Duodenal mucosa (tissue), 2 donors: ENCODE measurements around the gene CXADR.

ENCODE experiments used
- H3K27ac ChIP-seq: one replicate; pipeline ENCODE4 v1.7.0; 2013; ENCODE audit warnings: low read depth, low read length
- H3K27me3 ChIP-seq, 2 donors: one replicate each; pipeline ENCODE4 v1.7.0; 2013; ENCODE audit warnings: low read length in 2 of 2, control low read depth in 1 of 2; ENCODE audit not compliant: insufficient read depth in 2 of 2, control insufficient read depth in 1 of 2
- H3K36me3 ChIP-seq, 2 donors: one replicate each; pipeline ENCODE4 v1.7.0; 2013; ENCODE audit warnings: low read length in 2 of 2, control low read depth in 1 of 2; ENCODE audit not compliant: insufficient read depth in 2 of 2, control insufficient read depth in 1 of 2
- H3K4me1 ChIP-seq, 2 donors: one replicate each; pipeline ENCODE4 v1.7.0; 2013; ENCODE audit warnings: low read length in 2 of 2, control low read depth in 1 of 2; ENCODE audit not compliant: insufficient read depth in 2 of 2, control insufficient read depth in 1 of 2
- H3K4me3 ChIP-seq, 2 donors: one replicate each; pipeline ENCODE4 v1.7.0; 2013; ENCODE audit warnings: low read length in 2 of 2, low read depth in 1 of 2
- H3K9ac ChIP-seq, 2 donors: one replicate each; pipeline ENCODE4 v1.7.0; 2013; ENCODE audit warnings: low read length in 2 of 2, low read depth in 1 of 2
- H3K9me3 ChIP-seq, 2 donors: one replicate each; pipeline ENCODE4 v1.7.0; 2013; ENCODE audit warnings: low read length in 2 of 2, control low read depth in 1 of 2; ENCODE audit not compliant: control insufficient read depth in 1 of 2

Gene CXADR

DNA sequence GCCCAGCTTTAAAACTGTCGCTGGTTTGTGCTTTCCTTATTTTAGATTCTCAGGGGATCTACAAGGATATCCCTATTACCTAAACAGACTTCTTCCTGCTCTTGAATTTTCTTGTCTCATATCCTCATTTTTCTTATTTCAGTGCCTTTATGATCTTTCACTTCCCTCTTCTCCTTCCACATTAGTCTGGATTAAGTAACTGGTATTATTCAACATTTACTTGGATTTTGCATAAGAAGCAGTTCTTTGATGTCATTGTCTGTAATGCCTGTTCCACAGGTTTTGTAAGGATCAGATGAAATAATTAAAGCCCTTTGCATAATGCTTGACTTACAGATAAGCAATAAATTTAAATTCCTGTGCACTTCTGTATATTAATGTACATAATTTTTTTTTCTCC lies 26.5 kb downstream of the CXADR start:
- Histone ChIP-seq H3K27ac (no peak overlapping the region), H3K4me1 (peaks cover 0 to 10% of the 10 kb centered on the region in 2 donors), H3K9me3 (no peaks in the 10 kb centered on the region), H3K9ac (no peak overlapping the region), H3K36me3 (no peaks in the 10 kb centered on the region), H3K4me3 (no peak overlapping the region), H3K27me3 (no peaks in the 10 kb centered on the region)

DNA sequence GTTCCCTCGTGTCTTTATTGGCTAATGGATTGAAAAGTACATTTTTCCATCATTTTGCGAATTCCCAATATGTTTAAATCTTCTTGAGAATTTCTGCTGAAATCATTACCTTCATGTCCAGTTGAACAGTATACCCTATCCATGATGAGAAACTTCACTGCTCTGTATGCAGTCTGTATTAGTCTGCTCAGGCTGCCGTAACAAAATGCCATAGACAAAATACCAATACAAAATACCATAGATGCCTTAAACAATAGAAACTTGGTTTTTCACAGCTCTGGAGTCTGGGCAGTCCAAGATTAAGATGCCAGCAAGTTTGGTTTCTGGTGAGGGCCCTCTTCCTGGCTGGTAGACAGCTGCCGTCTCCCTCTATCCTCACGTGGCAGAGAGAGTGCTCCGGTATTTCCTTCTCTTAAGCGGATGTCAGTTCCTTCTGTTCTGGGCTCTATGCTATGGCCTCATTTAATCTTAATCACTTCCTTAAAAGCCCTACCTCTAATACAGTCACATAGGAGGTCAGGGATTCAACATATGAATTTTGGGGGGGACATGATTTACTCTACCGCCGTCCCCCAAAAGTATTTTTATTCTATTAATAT lies 27.0 kb downstream of the CXADR start:
- H3K4me1 ChIP-seq, result peaks cover 0 to 10% of the 10 kb centered on the region in 2 donors
- H3K27ac ChIP-seq, result no peak overlapping the region
- no peak overlapping the region for H3K9ac ChIP-seq
- H3K4me3 ChIP-seq, result no peak overlapping the region
- no peaks in the 10 kb centered on the region for H3K9me3 ChIP-seq
- no peaks in the 10 kb centered on the region for H3K36me3 ChIP-seq
- no peaks in the 10 kb centered on the region for H3K27me3 ChIP-seq

- Histone ChIP-seq H3K4me3 (no peak overlapping the region), H3K4me1 (peaks cover 0 to 10% of the 10 kb centered on the region in 2 donors), H3K27ac (no peak overlapping the region), H3K36me3 (no peaks in the 10 kb centered on the region), H3K27me3 (no peaks in the 10 kb centered on the region), H3K9me3 (no peaks in the 10 kb centered on the region), H3K9ac (no peak overlapping the region)
These were observed 27.7 kb downstream of the CXADR start for GRCh38 chr21:17540530-17540929.

DNA sequence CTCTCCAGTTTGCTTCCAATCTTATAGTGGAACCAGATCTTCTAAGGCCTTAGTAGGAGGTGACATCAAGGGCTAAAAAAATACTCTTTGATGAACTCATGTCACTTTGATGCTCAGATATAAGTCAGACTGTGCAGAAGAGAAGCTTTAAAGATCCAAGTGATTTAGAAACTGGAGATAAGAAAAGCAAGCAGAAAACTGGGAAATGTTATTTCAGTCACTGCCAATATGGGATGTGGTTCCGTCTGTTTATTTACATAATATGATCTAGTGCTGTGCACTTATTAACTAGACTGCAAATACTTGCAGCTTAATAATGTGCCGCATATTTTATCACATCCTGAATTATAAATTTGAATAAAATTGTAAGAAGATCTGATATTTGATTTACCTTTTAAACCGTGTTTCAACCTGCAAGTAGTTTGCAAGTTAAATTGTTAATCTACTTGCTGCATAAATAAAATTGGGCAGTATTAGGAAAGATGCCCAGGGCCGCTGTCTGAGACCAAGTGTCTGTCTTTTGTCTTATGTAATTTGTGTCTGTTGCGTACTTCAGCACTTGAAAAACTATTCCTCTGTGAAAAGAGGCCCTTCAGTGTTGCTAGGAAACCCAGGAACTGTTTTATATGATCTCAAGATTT lies 29.6 kb downstream of the CXADR start:
- no peaks in the 10 kb centered on the region for H3K9me3 ChIP-seq
- H3K4me3 ChIP-seq, result no peak overlapping the region
- H3K27me3 ChIP-seq, result no peaks in the 10 kb centered on the region
- peaks cover 0 to 10% of the 10 kb centered on the region in 2 donors for H3K4me1 ChIP-seq
- H3K9ac ChIP-seq, result no peak overlapping the region
- H3K36me3 ChIP-seq, result peaks cover 0 to 6% of the 10 kb centered on the region in 2 donors
- H3K27ac ChIP-seq, result no peak overlapping the region

DNA sequence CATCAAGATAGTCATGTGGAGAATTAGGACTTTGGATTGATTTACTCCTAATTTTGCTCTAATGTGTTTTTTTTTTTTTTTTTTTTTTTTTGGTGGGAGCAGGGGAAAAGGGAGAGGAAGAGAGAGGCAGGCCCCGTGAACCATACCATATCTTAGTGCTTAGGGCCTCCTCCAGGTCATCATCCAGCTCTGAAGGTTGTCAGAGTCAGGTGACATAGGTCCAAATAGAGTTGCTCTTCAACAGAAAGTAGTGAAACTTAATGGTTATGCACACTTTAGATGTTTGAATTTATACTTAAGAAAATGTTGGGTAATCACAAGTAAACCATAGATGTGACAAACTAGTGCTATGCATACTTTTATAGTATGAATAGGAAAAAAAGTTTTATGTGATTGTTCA lies 32.2 kb downstream of the CXADR start:
- peaks cover 3 to 10% of the 10 kb centered on the region in 2 donors for H3K4me1 ChIP-seq
- H3K4me3 ChIP-seq, result no peak overlapping the region
- peaks cover 17% of the 10 kb centered on the region in 2 donors for H3K36me3 ChIP-seq
- H3K9me3 ChIP-seq, result no peaks in the 10 kb centered on the region
- no peak overlapping the region for H3K27ac ChIP-seq
- no peak overlapping the region for H3K9ac ChIP-seq
- no peaks in the 10 kb centered on the region for H3K27me3 ChIP-seq

- H3K27me3 ChIP-seq, result no peaks in the 10 kb centered on the region
- H3K9me3 ChIP-seq, result no peaks in the 10 kb centered on the region
- no peak overlapping the region for H3K9ac ChIP-seq
- H3K36me3 ChIP-seq, result peaks cover 17 to 25% of the 10 kb centered on the region in 2 donors
- H3K4me3 ChIP-seq, result no peak overlapping the region
- no peak overlapping the region for H3K27ac ChIP-seq
- peaks cover 0 to 3% of the 10 kb centered on the region in 2 donors for H3K4me1 ChIP-seq
These were observed 35.4 kb downstream of the CXADR start for GRCh38 chr21:17548262-17548661.

- Histone ChIP-seq H3K9me3 (no peaks in the 10 kb centered on the region), H3K36me3 (peaks cover 17 to 28% of the 10 kb centered on the region in 2 donors), H3K27me3 (no peaks in the 10 kb centered on the region), H3K4me3 (no peak overlapping the region), H3K9ac (no peak overlapping the region), H3K27ac (no peak overlapping the region), H3K4me1 (peaks cover 0 to 3% of the 10 kb centered on the region in 2 donors)
These were observed 37.9 kb downstream of the CXADR start for GRCh38 chr21:17550671-17551308.

DNA sequence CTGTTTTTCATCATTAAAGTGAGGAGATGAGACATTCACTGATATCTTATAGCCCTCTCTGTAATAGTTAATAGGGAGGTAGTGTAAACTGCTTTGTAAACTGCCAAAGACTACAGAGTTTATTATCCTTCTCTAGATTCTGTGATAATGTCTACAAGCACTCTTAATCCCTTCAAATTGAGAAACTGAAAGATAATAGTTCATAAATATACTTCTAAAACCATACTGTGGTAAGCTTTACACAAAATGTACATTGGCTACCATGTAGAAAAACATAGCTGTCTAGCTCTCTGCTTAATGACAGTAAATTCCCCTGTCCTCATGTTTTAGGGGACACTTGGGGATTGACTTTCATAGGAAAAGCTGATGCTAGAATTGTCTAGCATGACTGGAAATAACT lies 39.6 kb downstream of the CXADR start:
- Histone ChIP-seq H3K9me3 (no peaks in the 10 kb centered on the region), H3K4me1 (peaks cover 0 to 3% of the 10 kb centered on the region in 2 donors), H3K4me3 (no peak overlapping the region), H3K36me3 (peaks cover 17 to 22% of the 10 kb centered on the region in 2 donors), H3K27ac (no peak overlapping the region), H3K9ac (no peak overlapping the region), H3K27me3 (no peaks in the 10 kb centered on the region)

GRCh38 chr21:17554120-17554519 lies 41.3 kb downstream of the CXADR start:
- H3K27ac ChIP-seq, result no peak overlapping the region
- no peaks in the 10 kb centered on the region for H3K27me3 ChIP-seq
- no peak overlapping the region for H3K9ac ChIP-seq
- no peaks in the 10 kb centered on the region for H3K4me1 ChIP-seq
- H3K9me3 ChIP-seq, result no peaks in the 10 kb centered on the region
- peaks cover 6 to 28% of the 10 kb centered on the region in 2 donors for H3K36me3 ChIP-seq
- H3K4me3 ChIP-seq, result no peak overlapping the region

DNA sequence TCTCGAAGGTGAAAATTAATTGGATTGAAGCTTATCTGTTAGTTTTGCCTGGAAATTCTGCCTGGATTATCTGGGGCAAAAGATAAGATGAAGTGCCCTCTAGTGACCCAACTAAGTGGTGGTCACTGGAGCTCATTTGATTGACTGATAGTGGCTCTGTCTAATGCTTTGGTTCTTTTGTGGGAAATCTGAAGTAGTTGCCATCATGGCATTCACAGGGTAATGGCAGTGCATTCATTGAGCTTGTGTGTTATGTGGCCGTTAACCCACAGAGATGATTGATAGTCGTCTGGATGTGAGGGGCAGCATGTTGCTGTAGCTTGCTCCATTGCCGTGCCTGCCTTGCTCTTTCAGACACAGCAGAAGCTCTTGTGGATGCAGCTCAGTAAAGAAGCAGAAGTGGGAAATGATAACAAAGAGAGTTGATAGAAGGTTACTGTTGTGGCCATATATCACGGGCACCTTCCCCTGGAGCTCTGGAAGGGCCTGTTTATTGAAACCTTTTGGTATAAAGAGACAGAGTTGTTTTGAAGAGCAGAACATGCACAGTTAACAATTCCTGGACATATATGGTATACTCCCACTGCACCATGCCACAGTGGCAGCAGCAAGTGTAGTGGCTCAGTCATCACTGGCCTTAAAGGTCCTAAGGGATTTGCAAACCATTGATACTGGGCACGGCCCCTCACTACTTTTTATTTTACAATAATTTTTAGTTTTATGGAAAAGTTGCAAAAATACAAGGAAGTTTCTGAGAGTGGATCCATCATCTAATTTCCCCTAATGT lies 42.0 kb downstream of the CXADR start:
- Histone ChIP-seq H3K9ac (no peak overlapping the region), H3K4me3 (no peak overlapping the region), H3K4me1 (no peaks in the 10 kb centered on the region), H3K27ac (no peak overlapping the region), H3K36me3 (peaks cover 0 to 26% of the 10 kb centered on the region in 2 donors), H3K9me3 (no peaks in the 10 kb centered on the region), H3K27me3 (no peaks in the 10 kb centered on the region)
